ENCODE measurements around the gene VAPB.
A peak's percentile ranks its signal among the peaks of the same experiment; 100 is the strongest.

Gene VAPB

GRCh38 chr20:58389324-58389967, 417 bp downstream of the VAPB start:
- no peak for TF ChIP-seq CTCF (IDR thresholded peaks at IDR 0.05; ENCODE audit: insufficient read depth, low read depth, low read length, missing control alignments)
- peak overlapping the region; percentile 82 for H3K4me3 ChIP-seq (ENCODE audit: low read length)
- peak; percentile 47 for DNase-seq (ENCODE audit: low read depth)

GRCh38 chr20:58389968-58390658, 1.1 kb downstream of the VAPB start:
- TF ChIP-seq CTCF (IDR thresholded peaks at IDR 0.05; ENCODE audit: insufficient read depth, low read depth, low read length, missing control alignments), result no peak
- H3K4me3 ChIP-seq (ENCODE audit: low read length), result peak overlapping the region; percentile 82
- DNase-seq (ENCODE audit: low read depth), result no peak

GRCh38 chr20:58390659-58391035, 1.6 kb downstream of the VAPB start:
- no peak for DNase-seq (ENCODE audit: low read depth)
- H3K4me3 ChIP-seq (ENCODE audit: low read length), result peak overlapping the region; percentile 82
- TF ChIP-seq CTCF (IDR thresholded peaks at IDR 0.05; ENCODE audit: insufficient read depth, low read depth, low read length, missing control alignments), result no peak

GRCh38 chr20:58392286-58392685, 3.3 kb downstream of the VAPB start:
- no peak for TF ChIP-seq CTCF (IDR thresholded peaks at IDR 0.05; ENCODE audit: insufficient read depth, low read depth, low read length, missing control alignments)
- no peak for DNase-seq (ENCODE audit: low read depth)
- no peak overlapping the region for H3K4me3 ChIP-seq (ENCODE audit: low read length)

GRCh38 chr20:58393299-58393698, 4.3 kb downstream of the VAPB start:
- no peak overlapping the region for H3K4me3 ChIP-seq (ENCODE audit: low read length)
- no peak for DNase-seq (ENCODE audit: low read depth)
- no peak for TF ChIP-seq CTCF (IDR thresholded peaks at IDR 0.05; ENCODE audit: insufficient read depth, low read depth, low read length, missing control alignments)

GRCh38 chr20:58394801-58395200, 5.8 kb downstream of the VAPB start:
- H3K4me3 ChIP-seq (ENCODE audit: low read length), result no peak overlapping the region
- no peak for DNase-seq (ENCODE audit: low read depth)
- TF ChIP-seq CTCF (IDR thresholded peaks at IDR 0.05; ENCODE audit: insufficient read depth, low read depth, low read length, missing control alignments), result no peak

GRCh38 chr20:58395604-58396003, 6.6 kb downstream of the VAPB start:
- no peak for TF ChIP-seq CTCF (IDR thresholded peaks at IDR 0.05; ENCODE audit: insufficient read depth, low read depth, low read length, missing control alignments)
- H3K4me3 ChIP-seq (ENCODE audit: low read length), result no peak overlapping the region
- no peak for DNase-seq (ENCODE audit: low read depth)

Data from epithelial cell of esophagus (primary cell).